HEK293 (cell line): ENCODE measurements around the gene C22orf15.

Experiments used
- CTCF ChIA-PET: fragments of 350-600 bp; formaldehyde crosslinking; extraction: SDS; loops from one replicate; lab custom pipeline; 2021; ENCODE audit warnings: antibody characterized with exemption; lab: Yijun Ruan, JAX
- POLR2A ChIA-PET: fragments of 300-600 bp; formaldehyde crosslinking; extraction: SDS; loops from one replicate; lab custom pipeline; 2020; ENCODE audit warnings: antibody characterized with exemption, inconsistent platforms; lab: Yijun Ruan, JAX
- H3K27ac ChIP-seq: fragments of 200-500 bp; sonication (Bioruptor generic); 2 replicates; pipeline ENCODE4 v1.5.1; 2014; ENCODE audit warnings: low read depth, low read length, control low read depth, inconsistent platforms; ENCODE audit errors: extremely low read depth
- H3K36me3 ChIP-seq, 2 experiments: fragments of 200-500 bp in 1 of 2; sonication (Bioruptor generic) in 1 of 2; 1 replicate in 1 of 2; 2 replicates in 1 of 2; pipeline ENCODE4 v1.5.1; 2014 to 2017; ENCODE audit warnings: inconsistent platforms in 2 of 2, low read length in 2 of 2; ENCODE audit not compliant: control insufficient read depth in 2 of 2, insufficient read depth in 1 of 2
- H3K4me1 ChIP-seq: fragments of 200-500 bp; sonication (Bioruptor generic); 2 replicates; pipeline ENCODE4 v1.5.1; 2014; ENCODE audit warnings: mild to moderate bottlenecking, low read length, inconsistent platforms; ENCODE audit not compliant: control insufficient read depth, insufficient read depth
- H3K4me3 ChIP-seq: 2 replicates; pipeline ENCODE4 v1.5.1; 2011; ENCODE audit warnings: low read depth, mild to moderate bottlenecking, control low read depth, low read length, moderate library complexity
- H3K9me3 ChIP-seq: fragments of 200-500 bp; sonication (Bioruptor generic); 2 replicates; pipeline ENCODE4 v1.5.1; 2014; ENCODE audit warnings: low read depth, low read length, inconsistent platforms; ENCODE audit not compliant: control insufficient read depth, insufficient read depth
- CTCF ChIP-seq: fragments of 450-650 bp; formaldehyde crosslinking; IDR thresholded peaks from 2 replicates; pipeline ENCODE4 v1.5.1; 2016; ENCODE audit warnings: missing biosample characterization, missing genetic modification characterization
- INSM2 ChIP-seq: fragments of 450-650 bp; formaldehyde crosslinking; IDR thresholded peaks from 2 replicates; pipeline ENCODE4 v1.5.1; 2016; ENCODE audit warnings: missing biosample characterization, missing genetic modification characterization
- KLF8 ChIP-seq: fragments of 450-650 bp; formaldehyde crosslinking; IDR thresholded peaks from 2 replicates; pipeline ENCODE4 v1.5.1; 2016; ENCODE audit warnings: missing biosample characterization, missing genetic modification characterization
- SCRT1 ChIP-seq: fragments of 450-650 bp; formaldehyde crosslinking; IDR thresholded peaks from 2 replicates; pipeline ENCODE4 v1.5.1; 2016; ENCODE audit warnings: missing biosample characterization, missing genetic modification characterization, borderline replicate concordance
- SP2 ChIP-seq: fragments of 450-650 bp; formaldehyde crosslinking; IDR thresholded peaks from 2 replicates; pipeline ENCODE4 v1.5.1; 2016; ENCODE audit warnings: missing biosample characterization, missing genetic modification characterization
- TCF7L2 ChIP-seq: IDR thresholded peaks from 2 replicates; pipeline ENCODE4 v1.6.1; 2011; ENCODE audit warnings: low read depth, mild to moderate bottlenecking, inconsistent platforms, low read length, moderate library complexity, borderline replicate concordance
- YY1 ChIP-seq: fragments of 450-650 bp; formaldehyde crosslinking; IDR thresholded peaks from 2 replicates; pipeline ENCODE4 v1.5.1; 2018; ENCODE audit warnings: missing biosample characterization, missing genetic modification characterization
- ZBTB1 ChIP-seq: fragments of 450-650 bp; formaldehyde crosslinking; IDR thresholded peaks from 2 replicates; pipeline ENCODE4 v1.5.1; 2016; ENCODE audit warnings: missing biosample characterization, missing genetic modification characterization
- ZBTB26 ChIP-seq: fragments of 450-650 bp; formaldehyde crosslinking; optimal IDR thresholded peaks from 2 replicates; pipeline ENCODE3; 2016; ENCODE audit warnings: missing biosample characterization, mild to moderate bottlenecking, missing genetic modification characterization
- ZBTB7A ChIP-seq: fragments of 450-650 bp; formaldehyde crosslinking; IDR thresholded peaks from 2 replicates; pipeline ENCODE4 v1.5.1; 2016; ENCODE audit warnings: low read depth, missing biosample characterization, missing genetic modification characterization
- ZFHX2 ChIP-seq: fragments of 450-650 bp; formaldehyde crosslinking; conservative IDR thresholded peaks from 2 replicates; pipeline ENCODE4 v1.5.1; 2016; ENCODE audit warnings: missing biosample characterization, missing genetic modification characterization
- ZNF202 ChIP-seq: fragments of 450-650 bp; formaldehyde crosslinking; IDR thresholded peaks from 2 replicates; pipeline ENCODE4 v1.5.1; 2016; ENCODE audit warnings: missing biosample characterization, missing genetic modification characterization, borderline replicate concordance
- ZNF280D ChIP-seq: fragments of 450-650 bp; formaldehyde crosslinking; IDR thresholded peaks from 2 replicates; pipeline ENCODE4 v1.5.1; 2016; ENCODE audit warnings: missing biosample characterization, missing genetic modification characterization
- ZNF292 ChIP-seq: fragments of 450-650 bp; formaldehyde crosslinking; IDR thresholded peaks from 2 replicates; pipeline ENCODE4 v1.5.1; 2016; ENCODE audit warnings: low read depth, missing biosample characterization, missing genetic modification characterization, borderline replicate concordance
- ZNF426 ChIP-seq: fragments of 450-650 bp; formaldehyde crosslinking; IDR thresholded peaks from 2 replicates; pipeline ENCODE4 v1.5.1; 2017; ENCODE audit warnings: missing biosample characterization, missing genetic modification characterization, mild to moderate bottlenecking, inconsistent platforms, moderate library complexity
- ZNF501 ChIP-seq: fragments of 450-650 bp; formaldehyde crosslinking; IDR thresholded peaks from 2 replicates; pipeline ENCODE4 v1.5.1; 2016; ENCODE audit warnings: missing biosample characterization, missing genetic modification characterization
- ZNF510 ChIP-seq: fragments of 450-650 bp; formaldehyde crosslinking; IDR thresholded peaks from 2 replicates; pipeline ENCODE4 v1.5.1; 2018; ENCODE audit warnings: mild to moderate bottlenecking, missing genetic modification characterization, missing biosample characterization; ENCODE audit not compliant: insufficient replicate concordance
- ZNF585B ChIP-seq: fragments of 450-650 bp; formaldehyde crosslinking; IDR thresholded peaks from 2 replicates; pipeline ENCODE4 v1.5.1; 2016; ENCODE audit warnings: missing biosample characterization, missing genetic modification characterization
- ZNF600 ChIP-seq: fragments of 450-650 bp; formaldehyde crosslinking; IDR thresholded peaks from 2 replicates; pipeline ENCODE4 v1.5.1; 2016; ENCODE audit warnings: missing biosample characterization, missing genetic modification characterization
- ZNF701 ChIP-seq: fragments of 450-650 bp; formaldehyde crosslinking; IDR thresholded peaks from 2 replicates; pipeline ENCODE4 v1.5.1; 2016; ENCODE audit warnings: missing biosample characterization, missing genetic modification characterization
- ZSCAN23 ChIP-seq: fragments of 450-650 bp; formaldehyde crosslinking; IDR thresholded peaks from 2 replicates; pipeline ENCODE4 v1.5.1; 2016; ENCODE audit warnings: missing biosample characterization, missing genetic modification characterization
- ZSCAN5A ChIP-seq: fragments of 450-650 bp; formaldehyde crosslinking; IDR thresholded peaks from 2 replicates; pipeline ENCODE4 v1.5.1; 2016; ENCODE audit warnings: missing biosample characterization, missing genetic modification characterization
- ZXDB ChIP-seq: fragments of 450-650 bp; formaldehyde crosslinking; IDR thresholded peaks from 2 replicates; pipeline ENCODE4 v1.5.1; 2016; ENCODE audit warnings: missing biosample characterization, missing genetic modification characterization

The C22orf15 gene

GRCh38 chr22:23804781-23805291 lies 42.0 kb downstream of the C22orf15 start:
- H3K27ac ChIP-seq, result no peak overlapping the region

GRCh38 chr22:23806837-23807236 lies 44.0 kb downstream of the C22orf15 start:
- H3K36me3 ChIP-seq, result peaks cover 41 to 70% of the 10 kb centered on the region in 2 experiments
- no peaks in the 10 kb centered on the region for H3K4me1 ChIP-seq
- H3K27ac ChIP-seq, result no peak overlapping the region
- POLR2A ChIA-PET, result no interaction called here
- CTCF ChIA-PET, result no interaction called here
- H3K4me3 ChIP-seq, result no peak overlapping the region
- H3K9me3 ChIP-seq, result no peaks in the 10 kb centered on the region
- TF ChIP-seq CTCF (tag by site-specific recombination), result no peak
- no peak for TF ChIP-seq ZNF701 (tag by site-specific recombination)

More at GRCh38 chr22:23804781-23805291, 42.0 kb downstream of the C22orf15 start:
- Histone ChIP-seq H3K4me1 (no peaks in the 10 kb centered on the region), H3K4me3 (no peak overlapping the region), H3K9me3 (no peaks in the 10 kb centered on the region), H3K36me3 (peaks cover 39 to 77% of the 10 kb centered on the region in 2 experiments)
- TF ChIP-seq ZSCAN23 (tag by site-specific recombination), result no peak
- TF ChIP-seq ZNF426 (tag by site-specific recombination), result no peak
- no peak for TF ChIP-seq ZFHX2 (tag by site-specific recombination)
- no peak for TF ChIP-seq YY1 (tag by site-specific recombination)
- TF ChIP-seq ZBTB7A (tag by site-specific recombination), result no peak
- ChIA-PET POLR2A (no interaction called here), CTCF (no interaction called here)

- Histone ChIP-seq H3K4me1 (no peaks in the 10 kb centered on the region), H3K4me3 (no peak overlapping the region), H3K9me3 (no peaks in the 10 kb centered on the region), H3K36me3 (peaks cover 26 to 55% of the 10 kb centered on the region in 2 experiments), H3K27ac (no peak overlapping the region)
- ChIA-PET POLR2A (interaction anchor here (1.3 kb wide), 1 partner anchor 10 kb away, joined by 3 read pairs; no protein-coding TSS in a partner anchor), CTCF (interaction anchor here (0.6 to 0.8 kb wide), 3 partner anchors 11 to 243 kb away, joined by 3 to 10 read pairs (median 3); no protein-coding TSS in a partner anchor)
- TF ChIP-seq ZNF202 (no peak), ZNF292 (tag by site-specific recombination) (no peak), ZNF600 (tag by site-specific recombination) (no peak), ZNF501 (tag by site-specific recombination) (no peak), ZBTB1 (tag by site-specific recombination) (no peak), ZXDB (no peak), SP2 (tag by site-specific recombination) (no peak), INSM2 (tag by site-specific recombination) (no peak), KLF8 (tag by site-specific recombination) (no peak), SCRT1 (tag by site-specific recombination) (no peak), ZBTB26 (no peak), ZNF280D (no peak), ZSCAN5A (no peak), ZNF585B (tag by site-specific recombination) (no peak), ZNF510 (tag by site-specific recombination) (no peak), TCF7L2 (no peak)
Observed at GRCh38 chr22:23812378-23812777, 49.6 kb downstream of the C22orf15 start.
